ENCODE measurements around the gene EID3.

DNA sequence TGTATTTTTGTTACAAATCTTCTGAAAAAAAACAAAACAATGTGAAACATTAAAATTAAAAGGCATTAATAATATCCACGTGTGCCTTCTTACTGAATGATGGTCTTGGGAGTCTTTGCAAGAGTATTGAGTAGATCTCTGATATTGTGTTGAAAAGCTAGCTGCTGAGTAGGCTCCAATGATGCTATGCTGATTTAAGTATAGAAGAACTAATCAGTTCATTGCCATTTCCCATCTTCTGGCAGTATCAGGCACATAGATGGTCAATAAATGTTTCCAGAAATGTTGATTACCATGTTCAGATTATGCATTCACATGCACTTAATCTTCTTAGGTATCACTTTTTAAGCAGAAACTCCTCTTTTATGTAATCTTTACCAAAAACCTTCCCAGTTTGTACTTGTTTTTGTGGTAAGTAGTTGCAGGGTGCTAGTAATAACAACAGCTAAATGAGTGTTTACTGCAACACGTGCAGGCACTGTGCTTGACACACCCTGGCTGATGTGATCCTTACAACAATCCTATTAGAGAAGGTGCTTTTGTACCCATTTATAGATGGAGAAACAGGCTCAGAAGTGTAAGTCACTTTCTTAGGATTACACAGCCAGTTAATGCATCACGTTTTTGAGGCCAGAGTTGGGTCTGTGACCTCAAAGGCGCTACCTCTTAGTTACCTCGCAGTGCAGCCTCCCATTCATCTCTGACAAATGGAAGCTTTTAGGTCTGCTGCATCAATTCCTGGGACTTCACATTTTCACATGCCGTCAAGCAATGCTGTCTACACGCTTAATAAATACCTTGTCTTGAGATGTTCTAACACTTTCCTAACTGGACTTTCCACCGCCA is 46.9 kb downstream of the EID3 start:
- TF ChIP-seq POLR2A (IDR thresholded peaks at IDR 0.05; ENCODE audit: low read length) (no peak), GATA1 (IDR thresholded peaks at IDR 0.05; ENCODE audit: low read depth, low read length) (no peak)

Data from erythroblast (primary cell).